Posterior vena cava (tissue), 2 donors: Measurements from ENCODE around the gene ABLIM2. TPM values are rescaled to one million over a fixed set of nuclear protein-coding genes. Genes with fewer than 3 reads are reported as not detected.
A peak's percentile ranks its signal among the peaks of the same experiment; 100 is the strongest.

Source experiments
- DNase-seq: peaks from one replicate; pipeline ENCODE4 v3.0.0-alpha.2; 2020; ENCODE audit warnings: low spot score
- intact Hi-C, 2 donors: fragments of 100-400 bp; cut with DNase I; formaldehyde crosslinking; loops; one replicate each; pipeline versions ENCODE4 v1.14.1 to v1.14.2; 2022 to 2023
- total RNA-seq, 2 donors: library from RNA; stranded (reverse); fragmentation: NEBNext Ultra II Directional; extraction: Animal tissue kit (Norgen Biotek cat#: 25700); gene quantifications; one replicate each; pipeline ENCODE4 v1.2.1, GENCODE V29; 2021
- donor health status: DM: yes; HTN: yes; CAD: no.
- donor health status: DM: yes; HTN: yes; CAD: no.

Gene ABLIM2
- total RNA-seq, 2 donors from 2014 or later: 11.7 to 23.8 TPM

GRCh38 chr4:8130346-8131066, 28.1 kb downstream of the ABLIM2 start:
- no peak for DNase-seq
- intact Hi-C loops: no loop called here

GRCh38 chr4:8129785-8130184, 28.8 kb downstream of the ABLIM2 start:
- intact Hi-C loops: no loop called here
- DNase-seq: no peak

- no peak for DNase-seq
- intact Hi-C loops: no loop called here
These were observed 29.5 kb downstream of the ABLIM2 start for GRCh38 chr4:8129136-8129535.

GRCh38 chr4:8128100-8128856, 30.3 kb downstream of the ABLIM2 start:
- no peak for DNase-seq
- intact Hi-C loops: no loop called here

- intact Hi-C loops: no loop called here
- no peak for DNase-seq
These were observed 31.4 kb downstream of the ABLIM2 start for GRCh38 chr4:8127051-8127826.

- DNase-seq: no peak
- intact Hi-C loops: no loop called here
These were observed 32.1 kb downstream of the ABLIM2 start for GRCh38 chr4:8126523-8126922.

GRCh38 chr4:8125526-8126056, 33.0 kb downstream of the ABLIM2 start:
- intact Hi-C loops: no loop called here
- DNase-seq: no peak

GRCh38 chr4:8123870-8124269, 34.7 kb downstream of the ABLIM2 start:
- intact Hi-C loops: no loop called here
- no peak for DNase-seq

GRCh38 chr4:8123389-8123788, 35.2 kb downstream of the ABLIM2 start:
- no peak for DNase-seq
- intact Hi-C loops: no loop called here

- intact Hi-C loops: no loop called here
- DNase-seq: no peak
These were observed 35.9 kb downstream of the ABLIM2 start for GRCh38 chr4:8122746-8123145.

- no peak for DNase-seq
- intact Hi-C loops: no loop called here
These were observed 37.2 kb downstream of the ABLIM2 start for GRCh38 chr4:8121292-8122015.

GRCh38 chr4:8120501-8120900, 38.1 kb downstream of the ABLIM2 start:
- intact Hi-C loops: no loop called here
- no peak for DNase-seq

- intact Hi-C loops: no loop called here
These were observed 38.7 kb downstream of the ABLIM2 start for GRCh38 chr4:8119877-8120276.

GRCh38 chr4:8118531-8118930, 40.1 kb downstream of the ABLIM2 start:
- intact Hi-C loops: no loop called here
- DNase-seq: no peak

More at GRCh38 chr4:8119877-8120276, 38.7 kb downstream of the ABLIM2 start:
- no peak for DNase-seq

GRCh38 chr4:8118035-8118434, 40.6 kb downstream of the ABLIM2 start:
- intact Hi-C loops: no loop called here

GRCh38 chr4:8117278-8117682, 41.3 kb downstream of the ABLIM2 start:
- intact Hi-C loops: loop anchor here in 1 of 2 donors (1.0 kb wide), 1 partner anchor 33 kb away; no protein-coding TSS in a partner anchor
- DNase-seq: no peak

More at GRCh38 chr4:8118035-8118434, 40.6 kb downstream of the ABLIM2 start:
- no peak for DNase-seq

- DNase-seq: peak; percentile 69
These were observed 42.7 kb downstream of the ABLIM2 start for GRCh38 chr4:8115916-8116315.

GRCh38 chr4:8115203-8115520, 43.5 kb downstream of the ABLIM2 start:
- intact Hi-C loops: no loop called here
- DNase-seq: peak; percentile 59

More at GRCh38 chr4:8115916-8116315, 42.7 kb downstream of the ABLIM2 start:
- intact Hi-C loops: no loop called here
